Neuronal stem cell (in vitro differentiated cells): ENCODE data around the gene AQP7.

Source experiments
- DNase-seq: peaks from one replicate; pipeline ENCODE4 v3.0.0-alpha.2; 2013; ENCODE audit warnings: low spot score
- H2AFZ ChIP-seq: one replicate; pipeline ENCODE4 v1.6.1; 2013; ENCODE audit warnings: mild to moderate bottlenecking, low read length, inconsistent platforms
- H2AK5ac ChIP-seq: 2 replicates; pipeline ENCODE4 v1.6.1; 2013; ENCODE audit warnings: low read depth, mild to moderate bottlenecking, inconsistent platforms, low read length, moderate library complexity, mixed read lengths
- H2BK120ac ChIP-seq: 2 replicates; pipeline ENCODE4 v1.6.1; 2013; ENCODE audit warnings: low read depth, mild to moderate bottlenecking, inconsistent platforms, low read length, moderate library complexity, mixed read lengths
- H2BK12ac ChIP-seq: one replicate; pipeline ENCODE4 v1.6.1; 2013; ENCODE audit warnings: low read length, inconsistent platforms
- H2BK15ac ChIP-seq: 2 replicates; pipeline ENCODE4 v1.6.1; 2013; ENCODE audit warnings: mild to moderate bottlenecking, low read length, inconsistent platforms, mixed read lengths
- H2BK5ac ChIP-seq: one replicate; pipeline ENCODE4 v1.6.1; 2013; ENCODE audit warnings: inconsistent platforms, mild to moderate bottlenecking, low read length, moderate library complexity
- H3K14ac ChIP-seq: one replicate; pipeline ENCODE4 v1.6.1; 2013; ENCODE audit warnings: low read length, inconsistent platforms
- H3K18ac ChIP-seq: 2 replicates; pipeline ENCODE4 v1.6.1; 2013; ENCODE audit warnings: low read length, inconsistent platforms
- H3K23ac ChIP-seq: 2 replicates; pipeline ENCODE4 v1.6.1; 2013; ENCODE audit warnings: low read depth, mild to moderate bottlenecking, mixed read lengths, low read length, inconsistent platforms; ENCODE audit not compliant: poor library complexity
- H3K27ac ChIP-seq: replicated peaks from 3 replicates; pipeline ENCODE4 v1.5.1; 2013; ENCODE audit warnings: low read length, inconsistent platforms
- H3K27me3 ChIP-seq, 3 experiments: 2 replicates each; pipeline ENCODE4 v1.6.1; 2013; ENCODE audit warnings: low read length in 3 of 3, mild to moderate bottlenecking in 2 of 3, inconsistent platforms in 1 of 3, low read depth in 1 of 3, mixed read lengths in 1 of 3, moderate library complexity in 1 of 3; ENCODE audit not compliant: control insufficient read depth in 3 of 3, insufficient read depth in 3 of 3
- H3K36me3 ChIP-seq, 2 donors: replicated peaks in 1 of 2; 2 replicates each; pipeline ENCODE4 v1.6.1; 2013; ENCODE audit warnings: low read length in 2 of 2; ENCODE audit not compliant: control insufficient read depth in 2 of 2, insufficient read depth in 2 of 2
- H3K4ac ChIP-seq: 2 replicates; pipeline ENCODE4 v1.6.1; 2013; ENCODE audit warnings: inconsistent platforms, mild to moderate bottlenecking, low read length, moderate library complexity
- H3K4me1 ChIP-seq, 2 donors: 1 replicate in 1 of 2; 2 replicates in 1 of 2; pipeline ENCODE4 v1.6.1; 2013; ENCODE audit warnings: low read length in 2 of 2, low read depth in 1 of 2; ENCODE audit not compliant: control insufficient read depth in 2 of 2, insufficient read depth in 1 of 2
- H3K4me2 ChIP-seq: one replicate; pipeline ENCODE4 v1.6.1; 2013; ENCODE audit warnings: mild to moderate bottlenecking, low read length, inconsistent platforms; ENCODE audit not compliant: insufficient read depth, poor library complexity, severe bottlenecking
- H3K4me3 ChIP-seq, 2 donors: 2 replicates each; pipeline ENCODE4 v1.5.1; 2013; ENCODE audit warnings: low read length in 2 of 2, mild to moderate bottlenecking in 2 of 2, inconsistent platforms in 1 of 2, moderate library complexity in 1 of 2
- H3K79me1 ChIP-seq: one replicate; pipeline ENCODE4 v1.6.1; 2013; ENCODE audit warnings: low read depth, mild to moderate bottlenecking, inconsistent platforms, low read length, moderate library complexity
- H3K9ac ChIP-seq: one replicate; pipeline ENCODE4 v1.6.1; 2013; ENCODE audit warnings: mild to moderate bottlenecking, low read depth, low read length, inconsistent platforms; ENCODE audit not compliant: poor library complexity
- H3K9me3 ChIP-seq, 2 donors: replicated peaks in 1 of 2; 2 replicates each; pipeline versions ENCODE3 to v1.6.1; 2013; ENCODE audit warnings: low read length in 2 of 2, mild to moderate bottlenecking in 2 of 2, inconsistent platforms in 1 of 2, low read depth in 1 of 2, mixed read lengths in 1 of 2, moderate library complexity in 1 of 2; ENCODE audit not compliant: control insufficient read depth in 2 of 2, insufficient read depth in 1 of 2
- H4K8ac ChIP-seq: one replicate; pipeline ENCODE4 v1.6.1; 2013; ENCODE audit warnings: low read depth, mild to moderate bottlenecking, inconsistent platforms, low read length, moderate library complexity
- H4K91ac ChIP-seq: one replicate; pipeline ENCODE4 v1.6.1; 2013; ENCODE audit warnings: low read length, low read depth, mild to moderate bottlenecking, inconsistent platforms; ENCODE audit not compliant: poor library complexity
- WGBS, 2 donors: extraction: QIAGEN DNeasy Blood & Tissue Kit; methylation state at CpG; one replicate each; pipeline ENCODE4 v1.1.7; 2013; ENCODE audit warnings: missing lambda C conversion rate in 2 of 2, mixed read lengths in 1 of 2; ENCODE audit not compliant: insufficient read length in 2 of 2, insufficient replicate concordance in 1 of 2; ENCODE audit errors: extremely low coverage in 2 of 2; 5-methylcytosine and 5-hydroxymethylcytosine counted together

The AQP7 gene

DNA sequence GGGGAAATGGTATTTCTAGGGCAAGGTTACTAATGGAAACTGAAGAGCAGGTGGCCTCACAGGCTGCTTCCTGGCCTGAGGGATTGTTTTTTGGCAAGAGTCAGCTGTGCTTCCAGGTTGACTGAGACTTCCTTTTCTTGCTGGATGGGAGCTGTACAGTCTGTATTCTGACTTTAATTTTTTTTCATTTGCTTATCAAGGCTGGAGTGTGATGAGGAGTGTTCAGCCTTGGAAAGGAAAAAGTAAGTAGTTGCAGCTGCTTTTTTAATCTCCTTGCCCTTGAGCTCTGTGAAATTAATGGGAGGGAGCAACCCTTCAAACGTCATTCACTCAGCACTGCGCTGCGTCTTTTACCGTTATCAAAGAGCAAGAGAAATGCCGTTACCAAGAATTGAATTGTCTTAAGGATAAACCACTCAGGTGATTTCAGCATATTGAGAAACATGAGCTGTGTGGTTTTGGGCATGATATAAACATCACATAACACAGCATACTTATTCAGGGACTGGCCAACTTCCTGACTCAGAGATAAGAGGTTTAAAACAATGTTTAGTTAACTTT lies 47.6 kb downstream of the AQP7 start:
- H3K79me1 ChIP-seq, result no peaks in the 10 kb centered on the region
- H2BK15ac ChIP-seq, result no peak overlapping the region
- no peaks in the 10 kb centered on the region for H3K4me1 ChIP-seq
- H3K36me3 ChIP-seq, result peaks cover 0 to 46% of the 10 kb centered on the region in 2 donors
- no peaks in the 10 kb centered on the region for H3K9me3 ChIP-seq
- no peak overlapping the region for H4K8ac ChIP-seq
- no peak overlapping the region for H3K18ac ChIP-seq
- H3K27me3 ChIP-seq, result no peaks in the 10 kb centered on the region
- H3K9ac ChIP-seq, result no peak overlapping the region
- H2AFZ ChIP-seq, result no peak overlapping the region
- H3K4ac ChIP-seq, result no peak overlapping the region
- H3K23ac ChIP-seq, result no peak overlapping the region
- H2BK5ac ChIP-seq, result no peak overlapping the region
- H3K27ac ChIP-seq, result no peak overlapping the region
- no peak for DNase-seq
- no peak overlapping the region for H3K4me3 ChIP-seq
- no CpG with 5 or more reads among the region's 5 CpGs for WGBS, 2 donors
- no peak overlapping the region for H2BK120ac ChIP-seq
- no peak overlapping the region for H3K14ac ChIP-seq
- H2BK12ac ChIP-seq, result no peak overlapping the region
- H3K4me2 ChIP-seq, result no peak overlapping the region
- H4K91ac ChIP-seq, result no peak overlapping the region
- no peak overlapping the region for H2AK5ac ChIP-seq

DNA sequence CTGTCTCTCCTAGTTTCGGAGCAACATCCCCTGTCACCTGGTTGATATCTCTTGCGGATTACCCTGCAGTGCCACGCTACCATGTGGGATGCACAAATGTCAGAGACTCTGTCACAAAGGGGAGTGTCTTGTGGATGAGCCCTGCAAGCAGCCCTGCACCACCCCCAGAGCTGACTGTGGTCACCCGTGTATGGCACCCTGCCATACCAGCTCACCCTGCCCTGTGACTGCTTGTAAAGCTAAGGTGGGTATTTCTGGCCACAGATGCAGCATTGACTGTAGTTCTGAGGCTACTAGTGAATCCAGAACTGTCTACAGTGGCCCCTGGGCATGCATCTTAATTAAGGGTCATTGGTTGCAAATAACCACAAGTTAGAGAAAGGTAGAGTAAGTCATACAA lies 50.8 kb downstream of the AQP7 start:
- no peak overlapping the region for H3K18ac ChIP-seq
- no peak overlapping the region for H3K9ac ChIP-seq
- H3K4me2 ChIP-seq, result no peak overlapping the region
- no CpG with 5 or more reads among the region's 4 CpGs for WGBS, 2 donors
- no peak overlapping the region for H3K4me3 ChIP-seq
- no peak overlapping the region for H2BK15ac ChIP-seq
- peak overlapping the region; percentile 21 for H3K14ac ChIP-seq
- H2AK5ac ChIP-seq, result no peak overlapping the region
- no peaks in the 10 kb centered on the region for H3K79me1 ChIP-seq
- H4K8ac ChIP-seq, result no peak overlapping the region
- H2BK12ac ChIP-seq, result no peak overlapping the region
- DNase-seq, result no peak
- H2BK5ac ChIP-seq, result no peak overlapping the region
- H3K9me3 ChIP-seq, result peaks cover 0 to 4% of the 10 kb centered on the region in 2 donors
- H3K23ac ChIP-seq, result no peak overlapping the region
- no peaks in the 10 kb centered on the region for H3K4me1 ChIP-seq
- peaks cover 9 to 70% of the 10 kb centered on the region in 2 donors for H3K36me3 ChIP-seq
- no peaks in the 10 kb centered on the region for H3K27me3 ChIP-seq
- no peak overlapping the region for H2AFZ ChIP-seq
- H4K91ac ChIP-seq, result no peak overlapping the region
- H3K27ac ChIP-seq, result no peak overlapping the region
- H3K4ac ChIP-seq, result peak overlapping the region; percentile 76
- H2BK120ac ChIP-seq, result no peak overlapping the region

DNA sequence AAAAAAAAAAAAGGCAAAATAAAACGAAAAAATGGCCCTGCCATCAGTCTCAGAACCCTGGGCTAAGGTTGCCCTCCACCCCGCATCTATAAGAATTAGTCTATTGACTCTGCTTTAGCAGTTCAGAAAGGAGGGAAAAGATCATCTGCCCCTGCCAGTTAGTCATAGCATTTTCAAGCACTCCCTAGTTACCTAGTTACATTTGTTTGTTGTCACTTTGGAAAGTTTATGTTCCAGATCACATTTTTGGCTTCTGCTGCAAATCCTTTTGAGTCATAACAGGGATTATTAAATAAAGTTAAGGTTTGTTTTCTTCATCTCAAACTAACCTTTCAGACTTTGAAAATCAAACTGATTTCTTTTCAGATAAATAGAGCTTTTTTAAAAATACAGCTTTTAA lies 52.1 kb downstream of the AQP7 start:
- no peak overlapping the region for H4K8ac ChIP-seq
- no peak overlapping the region for H2AK5ac ChIP-seq
- H3K36me3 ChIP-seq, result peaks cover 16 to 73% of the 10 kb centered on the region in 2 donors
- H2BK12ac ChIP-seq, result no peak overlapping the region
- H3K4me3 ChIP-seq, result no peak overlapping the region
- no peak overlapping the region for H2AFZ ChIP-seq
- no peak overlapping the region for H3K9ac ChIP-seq
- no peak overlapping the region for H3K4ac ChIP-seq
- H3K18ac ChIP-seq, result no peak overlapping the region
- no peak overlapping the region for H3K4me2 ChIP-seq
- WGBS, 2 donors, result no CpG with 5 or more reads among the region's 2 CpGs
- no peak overlapping the region for H2BK5ac ChIP-seq
- DNase-seq, result no peak
- no peaks in the 10 kb centered on the region for H3K79me1 ChIP-seq
- no peaks in the 10 kb centered on the region for H3K27me3 ChIP-seq
- no peaks in the 10 kb centered on the region for H3K4me1 ChIP-seq
- peaks cover 0 to 4% of the 10 kb centered on the region in 2 donors for H3K9me3 ChIP-seq
- H2BK120ac ChIP-seq, result no peak overlapping the region
- no peak overlapping the region for H3K27ac ChIP-seq
- H3K23ac ChIP-seq, result no peak overlapping the region
- no peak overlapping the region for H2BK15ac ChIP-seq
- H3K14ac ChIP-seq, result no peak overlapping the region
- H4K91ac ChIP-seq, result no peak overlapping the region

DNA sequence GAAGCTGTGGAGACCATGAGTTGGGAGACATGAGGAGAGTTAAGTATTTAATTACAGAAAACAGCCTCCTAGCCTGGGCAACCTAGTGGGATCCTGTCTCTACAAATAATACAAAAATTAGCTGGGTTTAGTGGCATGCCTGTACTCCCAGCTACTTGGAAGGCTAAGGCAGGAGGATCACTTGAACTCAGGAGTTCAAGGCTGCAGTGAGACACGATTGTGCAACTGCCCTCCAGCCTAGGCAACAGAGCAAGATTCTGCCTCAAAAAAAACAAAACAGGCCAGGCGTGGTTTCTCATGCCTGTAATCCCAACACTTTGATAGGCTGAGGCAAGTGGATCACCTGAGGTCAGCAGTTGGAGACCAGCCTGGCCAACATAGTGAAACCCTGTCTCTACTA lies 52.6 kb downstream of the AQP7 start:
- no peak overlapping the region for H3K4me3 ChIP-seq
- H2BK15ac ChIP-seq, result no peak overlapping the region
- peaks cover 0 to 4% of the 10 kb centered on the region in 2 donors for H3K9me3 ChIP-seq
- H3K27ac ChIP-seq, result no peak overlapping the region
- H3K23ac ChIP-seq, result no peak overlapping the region
- H4K91ac ChIP-seq, result no peak overlapping the region
- H3K9ac ChIP-seq, result no peak overlapping the region
- no peak overlapping the region for H3K4ac ChIP-seq
- H2BK12ac ChIP-seq, result no peak overlapping the region
- H2AFZ ChIP-seq, result no peak overlapping the region
- no peak for DNase-seq
- no peak overlapping the region for H3K18ac ChIP-seq
- H2AK5ac ChIP-seq, result no peak overlapping the region
- H3K14ac ChIP-seq, result no peak overlapping the region
- peaks cover 16 to 72% of the 10 kb centered on the region in 2 donors for H3K36me3 ChIP-seq
- no peaks in the 10 kb centered on the region for H3K4me1 ChIP-seq
- no peak overlapping the region for H4K8ac ChIP-seq
- H2BK5ac ChIP-seq, result no peak overlapping the region
- no peaks in the 10 kb centered on the region for H3K27me3 ChIP-seq
- WGBS, 2 donors, result no CpG with 5 or more reads among the region's 2 CpGs
- H3K4me2 ChIP-seq, result no peak overlapping the region
- H3K79me1 ChIP-seq, result no peaks in the 10 kb centered on the region
- H2BK120ac ChIP-seq, result no peak overlapping the region
